Activated naive CD4-positive, alpha-beta T cell treated with anti-CD3 and anti-CD28 coated beads, Interleukin-2, amount 10 ng/mL, durations not matched to agents 7 days and 5 days (primary cell): ENCODE measurements around the gene PPIF.

Source experiments
- CTCF ChIA-PET: fragments of 350-600 bp; sonication (Branson Sonifier 250); formaldehyde crosslinking; loops from one replicate; lab custom pipeline; 2021; ENCODE audit warnings: antibody characterized with exemption; lab: Charles Lee
- DNase-seq: peaks from one replicate; pipeline ENCODE4 v3.0.0-alpha.2; 2020
- H3K27ac Mint-ChIP-seq: one replicate; pipeline ENCODE4 v1.8.0; 2021; ENCODE audit warnings: mild to moderate bottlenecking, moderate library complexity, mixed read lengths
- H3K27me3 Mint-ChIP-seq: one replicate; pipeline ENCODE4 v1.8.0; 2021; ENCODE audit warnings: mild to moderate bottlenecking, mixed read lengths
- H3K36me3 Mint-ChIP-seq: one replicate; pipeline ENCODE4 v1.8.0; 2021; ENCODE audit warnings: mixed read lengths
- H3K4me1 Mint-ChIP-seq: one replicate; pipeline ENCODE4 v1.8.0; 2021; ENCODE audit warnings: mixed read lengths
- H3K4me3 Mint-ChIP-seq: one replicate; pipeline ENCODE4 v1.8.0; 2021; ENCODE audit warnings: mild to moderate bottlenecking, moderate library complexity, mixed read lengths
- H3K9me3 Mint-ChIP-seq: one replicate; pipeline ENCODE4 v1.8.0; 2021; ENCODE audit warnings: mixed read lengths

The PPIF gene

GRCh38 chr10:79347226-79347893 lies at the start of gene PPIF:
Gene PPIF, plus strand, starts transcription at chr10:79347469. Its CDS starts 80 bp downstream, at chr10:79347549.
- Mint-ChIP-seq H3K27me3 (no peaks in the 10 kb centered on the region), H3K4me1 (peaks cover 51% of the 10 kb centered on the region), H3K4me3 (peak within 1 kb of the TSS; percentile 80), H3K36me3 (peaks cover 27% of the 10 kb centered on the region), H3K27ac (peak within 1 kb of the TSS; percentile 90), H3K9me3 (no peaks in the 10 kb centered on the region)
- CTCF ChIA-PET: interaction anchor here (0.9 to 5.4 kb wide), 14 partner anchors 12 to 99 kb away, joined by 3 to 40 read pairs (median 4); no protein-coding TSS in a partner anchor
- peak; percentile 95 for DNase-seq

DNA sequence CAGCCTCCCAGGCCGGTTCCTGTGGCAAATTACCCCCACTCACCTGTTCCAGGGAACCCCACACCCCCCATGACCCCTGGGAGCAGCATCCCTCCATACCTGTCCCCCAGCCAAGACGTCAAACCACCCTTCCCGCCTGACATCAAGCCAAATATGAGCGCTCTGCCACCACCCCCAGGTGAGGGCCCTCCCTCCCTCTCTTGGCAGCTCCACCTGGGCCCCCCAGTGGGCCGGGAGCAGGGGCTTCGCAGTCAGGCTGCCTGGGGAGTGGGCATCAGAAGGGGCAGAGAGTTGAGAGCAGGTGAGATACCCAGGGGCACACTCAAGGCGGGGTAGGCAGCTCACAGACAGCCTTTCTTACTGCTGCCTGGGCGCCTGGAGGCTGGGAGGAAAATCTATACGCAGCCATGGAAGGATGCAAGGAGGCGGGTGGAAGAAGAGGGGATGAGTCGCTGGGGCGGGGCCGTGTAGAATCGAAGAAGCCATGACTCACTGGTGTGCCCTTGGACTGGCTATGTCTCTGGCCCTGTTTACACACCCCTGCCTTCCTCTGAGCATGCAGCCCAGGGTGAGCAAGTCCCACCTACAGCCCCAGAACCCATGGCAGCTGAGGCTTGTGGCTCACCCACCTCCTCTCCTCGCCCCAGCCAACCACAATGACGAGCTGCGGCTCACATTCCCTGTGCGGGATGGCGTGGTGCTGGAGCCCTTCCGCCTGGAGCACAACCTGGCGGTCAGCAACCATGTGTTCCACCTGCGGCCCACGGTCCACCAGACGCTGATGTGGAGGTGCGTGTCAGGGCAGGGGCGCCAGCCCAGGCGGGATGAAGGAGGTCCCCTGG lies 48.6 kb upstream of the PPIF start:
- Mint-ChIP-seq H3K4me3 (no peak overlapping the region), H3K36me3 (peaks cover 40% of the 10 kb centered on the region), H3K9me3 (no peaks in the 10 kb centered on the region), H3K27me3 (no peaks in the 10 kb centered on the region), H3K4me1 (peaks cover 23% of the 10 kb centered on the region), H3K27ac (peak overlapping the region; percentile 14)
- DNase-seq: peak; percentile 46
- CTCF ChIA-PET: no interaction called here

DNA sequence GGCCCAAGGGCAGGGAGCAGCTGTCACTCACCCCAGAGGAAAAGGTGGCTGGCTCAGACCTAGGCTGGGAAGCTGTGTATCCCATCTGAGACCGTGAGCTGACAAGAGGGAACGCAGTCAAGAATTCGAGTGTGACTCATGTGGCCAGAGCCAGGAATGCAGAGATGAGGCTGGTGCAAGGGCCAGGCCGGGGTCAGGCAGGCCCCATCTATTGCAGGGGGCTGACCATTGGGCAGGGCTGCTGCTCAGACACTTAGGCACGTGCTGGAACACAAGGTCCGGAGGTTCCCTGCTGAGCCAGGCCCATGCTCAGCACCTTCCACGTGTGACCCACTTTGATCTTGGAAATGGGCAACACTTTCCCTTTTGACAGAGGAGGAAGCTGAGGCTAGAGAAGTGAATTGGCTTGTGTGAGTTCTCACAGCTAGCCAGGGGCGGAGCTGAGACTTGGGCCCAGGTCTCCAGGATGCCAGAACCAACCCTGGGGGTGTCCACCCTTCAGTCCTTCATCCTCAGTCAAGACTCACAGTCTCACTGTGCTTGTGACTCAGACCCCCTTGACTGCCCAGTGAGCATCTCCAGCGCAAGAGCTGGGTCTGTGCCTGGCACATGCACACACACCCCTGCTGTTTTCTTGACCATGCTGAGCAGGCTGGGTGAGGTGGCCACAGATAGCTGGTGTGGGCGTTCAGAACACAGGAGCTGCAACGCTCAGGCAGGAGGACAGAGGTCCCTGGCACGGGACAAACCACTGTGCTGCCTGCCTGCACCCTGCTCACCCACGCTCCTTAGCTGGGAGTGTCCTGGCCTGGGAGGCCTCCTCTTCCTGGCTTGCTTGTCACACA lies 47.6 kb upstream of the PPIF start:
- Mint-ChIP-seq H3K27me3 (no peaks in the 10 kb centered on the region), H3K36me3 (peaks cover 33% of the 10 kb centered on the region), H3K27ac (peak overlapping the region; percentile 49), H3K4me1 (peaks cover 13% of the 10 kb centered on the region), H3K9me3 (no peaks in the 10 kb centered on the region), H3K4me3 (no peak overlapping the region)
- CTCF ChIA-PET: no interaction called here
- no peak for DNase-seq

DNA sequence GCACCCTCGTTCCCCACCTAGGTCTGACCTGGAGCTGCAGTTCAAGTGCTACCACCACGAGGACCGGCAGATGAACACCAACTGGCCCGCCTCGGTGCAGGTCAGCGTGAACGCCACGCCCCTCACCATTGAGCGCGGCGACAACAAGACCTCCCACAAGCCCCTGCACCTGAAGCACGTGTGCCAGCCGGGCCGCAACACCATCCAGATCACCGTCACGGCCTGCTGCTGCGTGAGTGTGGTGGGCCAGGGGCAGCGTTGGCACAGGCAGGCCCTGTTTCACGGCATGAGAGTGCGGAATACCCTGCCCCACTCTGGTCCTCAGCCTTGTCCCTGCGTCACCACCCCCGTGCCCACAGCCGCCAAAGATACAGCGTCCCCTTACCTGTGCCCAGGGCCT lies 46.6 kb upstream of the PPIF start:
- H3K36me3 Mint-ChIP-seq: peaks cover 27% of the 10 kb centered on the region
- CTCF ChIA-PET: interaction anchor here (1.0 kb wide), 1 partner anchor 74 kb away, joined by 3 read pairs; no protein-coding TSS in a partner anchor
- peaks cover 5% of the 10 kb centered on the region for H3K4me1 Mint-ChIP-seq
- no peak for DNase-seq
- no peaks in the 10 kb centered on the region for H3K27me3 Mint-ChIP-seq
- H3K27ac Mint-ChIP-seq: no peak overlapping the region
- no peak overlapping the region for H3K4me3 Mint-ChIP-seq
- no peaks in the 10 kb centered on the region for H3K9me3 Mint-ChIP-seq

DNA sequence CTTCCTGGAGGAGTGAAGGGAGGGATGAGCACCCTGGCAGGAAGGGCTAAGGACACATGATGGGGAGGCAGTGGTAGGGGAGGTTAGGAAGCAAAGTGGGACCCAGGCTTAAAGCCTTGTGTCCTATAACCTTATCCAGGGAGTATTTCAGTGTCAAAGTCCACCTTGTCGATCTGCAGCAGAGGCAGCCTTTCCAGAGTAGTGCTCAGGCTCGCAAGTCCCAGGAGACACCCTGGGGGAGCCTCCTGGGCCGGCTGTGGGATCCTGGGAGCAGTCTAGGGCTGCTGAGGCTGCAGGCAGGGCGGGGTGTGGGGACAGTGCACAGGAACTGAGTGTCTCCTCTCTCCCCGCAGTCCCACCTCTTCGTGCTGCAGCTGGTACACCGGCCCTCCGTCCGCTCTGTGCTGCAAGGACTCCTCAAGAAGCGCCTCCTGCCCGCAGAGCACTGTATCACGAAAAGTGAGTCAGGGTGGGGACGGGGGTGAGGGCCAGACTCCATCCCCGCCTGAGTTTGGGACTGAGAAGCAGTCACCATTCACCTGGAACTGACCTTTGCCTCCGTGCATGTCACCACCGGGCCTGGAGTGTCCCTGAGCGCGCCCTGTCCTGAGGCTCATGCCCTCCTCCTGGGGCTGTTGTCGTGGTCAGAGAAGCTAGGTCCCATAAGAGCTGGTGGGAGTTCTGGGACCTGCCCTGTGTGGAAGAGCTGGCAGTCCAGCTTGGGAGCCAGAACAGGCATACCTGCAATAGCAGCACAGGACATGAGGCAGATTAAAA lies 45.3 kb upstream of the PPIF start:
- DNase-seq: no peak
- CTCF ChIA-PET: interaction anchor here (1.0 kb wide), 1 partner anchor 73 kb away, joined by 3 read pairs; no protein-coding TSS in a partner anchor
- no peak overlapping the region for H3K27ac Mint-ChIP-seq
- H3K4me1 Mint-ChIP-seq: peaks cover 2% of the 10 kb centered on the region
- no peaks in the 10 kb centered on the region for H3K9me3 Mint-ChIP-seq
- H3K4me3 Mint-ChIP-seq: no peak overlapping the region
- H3K27me3 Mint-ChIP-seq: no peaks in the 10 kb centered on the region
- peaks cover 27% of the 10 kb centered on the region for H3K36me3 Mint-ChIP-seq

- Mint-ChIP-seq H3K9me3 (no peaks in the 10 kb centered on the region), H3K4me1 (peaks cover 2% of the 10 kb centered on the region), H3K27ac (no peak overlapping the region), H3K4me3 (no peak overlapping the region), H3K36me3 (peaks cover 33% of the 10 kb centered on the region), H3K27me3 (no peaks in the 10 kb centered on the region)
- no peak for DNase-seq
- CTCF ChIA-PET: interaction anchor here (0.7 to 0.9 kb wide), 2 partner anchors 9 to 69 kb away, joined by 3 read pairs; no protein-coding TSS in a partner anchor
Observed at GRCh38 chr10:79303631-79304478, 43.4 kb upstream of the PPIF start.

- CTCF ChIA-PET: interaction anchor here (0.9 kb wide), 1 partner anchor 10 kb away, joined by 3 read pairs; no protein-coding TSS in a partner anchor
- no peak overlapping the region for H3K27ac Mint-ChIP-seq
Observed at GRCh38 chr10:79304479-79305087, 42.7 kb upstream of the PPIF start.

GRCh38 chr10:79305515-79305914 lies 41.8 kb upstream of the PPIF start:
- Mint-ChIP-seq H3K4me1 (peaks cover 4% of the 10 kb centered on the region), H3K27ac (no peak overlapping the region), H3K36me3 (peaks cover 33% of the 10 kb centered on the region), H3K27me3 (no peaks in the 10 kb centered on the region), H3K9me3 (no peaks in the 10 kb centered on the region), H3K4me3 (no peak overlapping the region)
- CTCF ChIA-PET: no interaction called here
- no peak for DNase-seq

More at GRCh38 chr10:79304479-79305087, 42.7 kb upstream of the PPIF start:
- H3K36me3 Mint-ChIP-seq: peaks cover 37% of the 10 kb centered on the region
- H3K4me3 Mint-ChIP-seq: no peak overlapping the region
- peaks cover 3% of the 10 kb centered on the region for H3K4me1 Mint-ChIP-seq
- DNase-seq: no peak
- H3K27me3 Mint-ChIP-seq: no peaks in the 10 kb centered on the region
- H3K9me3 Mint-ChIP-seq: no peaks in the 10 kb centered on the region

DNA sequence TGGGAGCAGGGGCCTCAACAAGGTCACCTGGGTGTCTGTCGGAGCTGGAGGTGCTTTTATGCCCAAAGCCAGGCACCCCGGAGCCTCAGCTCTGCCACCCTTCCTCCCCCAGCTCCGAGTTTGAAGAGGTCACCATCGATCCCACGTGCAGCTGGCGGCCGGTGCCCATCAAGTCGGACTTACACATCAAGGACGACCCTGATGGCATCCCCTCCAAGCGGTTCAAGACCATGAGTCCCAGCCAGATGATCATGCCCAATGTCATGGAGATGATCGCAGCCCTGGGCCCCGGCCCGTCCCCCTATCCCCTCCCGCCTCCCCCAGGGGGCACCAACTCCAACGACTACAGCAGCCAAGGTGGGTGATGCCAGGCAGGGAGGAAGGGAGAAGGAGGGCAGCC lies 41.3 kb upstream of the PPIF start:
- Mint-ChIP-seq H3K4me3 (no peak overlapping the region), H3K36me3 (peaks cover 29% of the 10 kb centered on the region), H3K27me3 (no peaks in the 10 kb centered on the region), H3K27ac (no peak overlapping the region), H3K4me1 (peaks cover 4% of the 10 kb centered on the region), H3K9me3 (no peaks in the 10 kb centered on the region)
- CTCF ChIA-PET: no interaction called here
- no peak for DNase-seq

DNA sequence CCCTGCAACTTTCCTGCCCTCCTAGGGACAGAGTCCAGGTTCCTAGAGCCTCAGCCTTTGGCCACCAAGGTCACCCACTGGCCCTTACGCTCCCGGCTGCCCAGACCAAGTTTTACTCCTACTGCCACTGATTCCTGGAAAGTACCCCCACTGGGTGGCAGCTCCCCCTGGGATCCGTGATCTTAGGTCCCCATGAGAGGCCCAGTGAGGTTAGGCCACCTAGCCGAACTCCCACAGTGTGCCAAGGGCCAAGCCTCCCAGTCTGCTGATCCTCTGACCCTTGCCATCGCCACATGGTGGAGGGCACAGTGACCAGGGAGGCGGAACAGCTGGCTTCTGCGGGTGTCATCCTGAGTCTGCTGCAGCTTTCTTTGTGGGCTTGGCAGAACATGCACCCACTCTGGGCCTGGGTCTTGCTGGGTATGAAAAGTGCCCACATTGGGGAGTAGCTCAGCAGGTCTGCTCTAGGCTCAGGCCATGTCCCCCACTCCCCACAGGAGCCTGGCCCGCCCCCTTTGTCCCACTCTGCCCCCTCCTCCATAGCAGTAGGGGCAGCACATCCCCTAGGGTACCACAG lies 40.5 kb upstream of the PPIF start:
- Mint-ChIP-seq H3K9me3 (no peaks in the 10 kb centered on the region), H3K27ac (no peak overlapping the region), H3K4me1 (peaks cover 4% of the 10 kb centered on the region), H3K27me3 (no peaks in the 10 kb centered on the region), H3K4me3 (no peak overlapping the region), H3K36me3 (peaks cover 23% of the 10 kb centered on the region)
- DNase-seq: no peak
- CTCF ChIA-PET: no interaction called here

DNA sequence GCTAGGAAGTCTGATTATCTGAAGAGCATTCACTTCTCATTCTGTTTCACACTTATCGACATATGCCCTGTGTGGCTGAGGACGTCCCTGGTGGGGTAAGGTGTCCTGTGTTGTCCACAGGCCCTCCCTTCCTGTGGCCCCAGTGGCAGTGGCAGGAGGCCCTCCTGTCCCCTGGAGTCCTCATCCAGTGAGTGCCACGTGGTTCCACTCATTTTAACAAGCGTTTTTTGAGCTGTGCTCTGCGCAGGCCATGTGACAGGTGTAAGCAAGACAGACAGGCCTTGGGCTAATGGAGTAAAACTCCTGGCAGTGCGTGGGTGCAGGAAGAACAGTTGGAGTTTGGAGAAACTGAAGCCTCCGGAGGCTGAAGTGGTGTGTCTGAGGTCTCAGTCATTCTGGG lies 39.3 kb upstream of the PPIF start:
- Mint-ChIP-seq H3K27me3 (no peaks in the 10 kb centered on the region), H3K27ac (no peak overlapping the region)
- CTCF ChIA-PET: no interaction called here

More for the DNA sequence above, 39.3 kb upstream of the PPIF start:
- Mint-ChIP-seq H3K4me1 (peaks cover 4% of the 10 kb centered on the region), H3K36me3 (peaks cover 23% of the 10 kb centered on the region), H3K4me3 (no peak overlapping the region), H3K9me3 (no peaks in the 10 kb centered on the region)
- DNase-seq: no peak
